ENCODE data around the gene TGIF1.

- TF ChIP-seq CTCF (IDR thresholded peaks at IDR 0.05; ENCODE audit: low read depth, low read length, poor library complexity, severe bottlenecking) = no peak
- TF ChIP-seq EZH2phosphoT487 (IDR thresholded peaks at IDR 0.05; ENCODE audit: borderline replicate concordance, low read length) = no peak
These were observed 42.1 kb downstream of the TGIF1 start for GRCh38 chr18:3491981-3492555.
